Motor neuron (in vitro differentiated cells): ENCODE results near the gene SLC36A4. TPM values are rescaled to one million over a fixed set of nuclear protein-coding genes. Genes with fewer than 3 reads are reported as not detected.
"Not testable (repeated sequence)": the region's sequence is repeated elsewhere in the genome, so short reads cannot be mapped to it uniquely, and the experiment has no call there.

Source experiments
- ATAC-seq, 8 experiments: fragments of 200-7000 bp; cut with Tn5 transposase; replicated peaks in 6 of 8; 2 replicates each; pipeline ENCODE4 v1.8.0; 2021; ENCODE audit warnings: mild to moderate bottlenecking in 8 of 8, moderate library complexity in 8 of 8
- H3K27ac ChIP-seq, 2 donors: fragments of 250-450 bp; sonication (Bioruptor Pico); 2 replicates each; pipeline ENCODE4 v1.9.0; 2021; ENCODE audit warnings: antibody characterized with exemption in 2 of 2, mild to moderate bottlenecking in 2 of 2, moderate library complexity in 1 of 2
- H3K4me1 ChIP-seq, 2 donors: fragments of 250-450 bp; sonication (Bioruptor Pico); replicated peaks in 1 of 2; 2 replicates each; pipeline ENCODE4 v1.6.1; 2021; ENCODE audit warnings: antibody characterized with exemption in 2 of 2, mild to moderate bottlenecking in 2 of 2, moderate library complexity in 1 of 2
- H3K4me3 ChIP-seq, 5 donors: fragments of 250-450 bp; sonication (Bioruptor Pico); 2 replicates each; pipeline ENCODE4 v1.9.0; 2021; ENCODE audit warnings: antibody characterized with exemption in 5 of 5, mild to moderate bottlenecking in 5 of 5, moderate library complexity in 4 of 5
- WGBS, 10 experiments: fragments of 450-650 bp; shearing (Covaris generic); methylation state at CpG; one replicate each; pipeline ENCODE4 v1.0.0; 2022; 5-methylcytosine and 5-hydroxymethylcytosine counted together
- in situ Hi-C, 9 experiments: fragments of 400-800 bp; cut with MboI; loops; one replicate each; pipeline ENCODE4 v1.15.0; 2021; ENCODE audit warnings: low sequenced_read_pairs in 9 of 9, low pct_unique_long_range_greater_than_20kb in 2 of 9; ENCODE audit not compliant: unreplicated experiment in 9 of 9
- total RNA-seq, 8 experiments: library from RNA; unstranded; fragments of 300-600 nt; gene quantifications; 2 replicates each; pipeline versions ENCODE4 v1.2.3 to v1.2.4, GENCODE V29; 2022

The SLC36A4 gene
- total RNA-seq, 8 experiments from 2014 or later = 6.9 to 22.1 (median 18.1) TPM

GRCh38 chr11:93143186-93143585, 54.6 kb downstream of the SLC36A4 start:
- H3K27ac ChIP-seq = no peak overlapping the region
- in situ Hi-C loops = no loop called here
- no peaks in the 10 kb centered on the region for H3K4me1 ChIP-seq
- H3K4me3 ChIP-seq = no peak overlapping the region
- ATAC-seq = no peak

- 75 to 100% (median 91%) methylated on average over 1 to 4 of the region's 4 CpGs; no CpG with 5 or more reads in 1 of the 10 experiments for WGBS, 10 experiments
- ATAC-seq = peak in 2 of 8 experiments; percentile 49 to 52
- H3K4me3 ChIP-seq = no peak overlapping the region
- H3K27ac ChIP-seq = no peak overlapping the region
- in situ Hi-C loops = no loop called here
- no peaks in the 10 kb centered on the region for H3K4me1 ChIP-seq
These were observed 64.2 kb downstream of the SLC36A4 start for GRCh38 chr11:93133488-93134109.

GRCh38 chr11:93132836-93133235, 65.0 kb downstream of the SLC36A4 start:
- H3K4me3 ChIP-seq = no peak overlapping the region
- H3K27ac ChIP-seq = no peak overlapping the region
- in situ Hi-C loops = no loop called here
- ATAC-seq = no peak
- 43 to 100% (median 86%) methylated on average over 1 of the region's 1 CpG; no CpG with 5 or more reads in 1 of the 10 experiments for WGBS, 10 experiments
- no peaks in the 10 kb centered on the region for H3K4me1 ChIP-seq

GRCh38 chr11:93131709-93132108, 66.1 kb downstream of the SLC36A4 start:
- 19 to 74% (median 65%) methylated on average over 2 of the region's 2 CpGs; no CpG with 5 or more reads in 4 of the 10 experiments for WGBS, 10 experiments
- in situ Hi-C loops = no loop called here
- ATAC-seq = peak in 3 of 8 experiments; percentile 33 to 39 (median 34)
- Histone ChIP-seq H3K27ac (no peak overlapping the region), H3K4me3 (no peak overlapping the region), H3K4me1 (no peaks in the 10 kb centered on the region)

GRCh38 chr11:93128574-93128973, 69.2 kb downstream of the SLC36A4 start:
- in situ Hi-C loops = no loop called here

GRCh38 chr11:93123351-93123898, 74.4 kb downstream of the SLC36A4 start:
- ATAC-seq = peak in 2 of 8 experiments; percentile 35 to 71
- no peaks in the 10 kb centered on the region for H3K4me1 ChIP-seq
- 28 to 100% (median 85%) methylated on average over 1 to 4 of the region's 4 CpGs; no CpG with 5 or more reads in 1 of the 10 experiments for WGBS, 10 experiments
- H3K27ac ChIP-seq = no peak overlapping the region
- in situ Hi-C loops = no loop called here
- no peak overlapping the region for H3K4me3 ChIP-seq

More at GRCh38 chr11:93128574-93128973, 69.2 kb downstream of the SLC36A4 start:
- Histone ChIP-seq H3K4me3 (no peak overlapping the region), H3K27ac (no peak overlapping the region), H3K4me1 (no peaks in the 10 kb centered on the region)
- ATAC-seq = no peak
- WGBS, 10 experiments = 60 to 100% (median 89%) methylated on average over 1 to 3 of the region's 3 CpGs; no CpG with 5 or more reads in 4 of the 10 experiments

GRCh38 chr11:93122535-93123235, 75.1 kb downstream of the SLC36A4 start:
- H3K4me3 ChIP-seq = no peak overlapping the region
- 25 to 100% (median 81%) methylated on average over 1 to 2 of the region's 2 CpGs for WGBS, 10 experiments
- H3K27ac ChIP-seq = no peak overlapping the region
- in situ Hi-C loops = no loop called here
- ATAC-seq = peak in 1 of 8 experiments; percentile 36
- peaks cover 0 to 3% of the 10 kb centered on the region in 2 donors for H3K4me1 ChIP-seq

GRCh38 chr11:93118276-93118675, 79.5 kb downstream of the SLC36A4 start:
- in situ Hi-C loops = no loop called here
- no peak overlapping the region for H3K4me3 ChIP-seq
- ATAC-seq = peak in 2 of 8 experiments; percentile 19 to 60
- no peak overlapping the region for H3K27ac ChIP-seq
- H3K4me1 ChIP-seq = peaks cover 8 to 10% of the 10 kb centered on the region in 2 donors

- Histone ChIP-seq H3K27ac (no peak overlapping the region), H3K4me1 (peaks cover 8 to 10% of the 10 kb centered on the region in 2 donors), H3K4me3 (no peak overlapping the region)
- in situ Hi-C loops = no loop called here
- 5 to 87% (median 55%) methylated on average over 4 to 6 of the region's 6 CpGs for WGBS, 10 experiments
- peak in 2 of 8 experiments; percentile 8 to 28 for ATAC-seq
These were observed 80.2 kb downstream of the SLC36A4 start for GRCh38 chr11:93117565-93117964.

GRCh38 chr11:93116641-93117441, 81.0 kb downstream of the SLC36A4 start:
- WGBS, 10 experiments = 0 to 66% (median 24%) methylated on average over 3 to 6 of the region's 6 CpGs
- Histone ChIP-seq H3K4me1 (peaks cover 8 to 10% of the 10 kb centered on the region in 2 donors), H3K4me3 (no peak overlapping the region), H3K27ac (no peak overlapping the region)
- peak in 3 of 8 experiments; percentile 63 to 72 (median 71) for ATAC-seq
- in situ Hi-C loops = no loop called here

- in situ Hi-C loops = no loop called here
- no peak overlapping the region for H3K27ac ChIP-seq
- peak in 2 of 8 experiments; percentile 50 to 57 for ATAC-seq
- 20 to 100% (median 65%) methylated on average over 1 of the region's 4 CpGs; no CpG with 5 or more reads in 4 of the 10 experiments for WGBS, 10 experiments
- H3K4me1 ChIP-seq = peaks cover 8 to 10% of the 10 kb centered on the region in 2 donors
- H3K4me3 ChIP-seq = no peak overlapping the region
These were observed 83.5 kb downstream of the SLC36A4 start for GRCh38 chr11:93114304-93114703.

- Histone ChIP-seq H3K4me3 (no peak overlapping the region), H3K4me1 (peaks cover 8 to 10% of the 10 kb centered on the region in 2 donors), H3K27ac (no peak overlapping the region)
- ATAC-seq = no peak
- WGBS, 10 experiments = 53 to 83% (median 70%) methylated on average over 2 to 3 of the region's 3 CpGs; no CpG with 5 or more reads in 7 of the 10 experiments
- in situ Hi-C loops = no loop called here
These were observed 84.0 kb downstream of the SLC36A4 start for GRCh38 chr11:93113824-93114223.

- H3K27ac ChIP-seq, ATAC-seq, in situ Hi-C loops, H3K4me3 ChIP-seq, H3K4me1 ChIP-seq: not testable (repeated sequence)
These were observed 86.6 kb downstream of the SLC36A4 start for GRCh38 chr11:93111147-93111546.
